GM19395 (cell line): ENCODE results near the gene RIPOR1.

ENCODE experiments used
- ATAC-seq: cut with Tn5 transposase; IDR thresholded peaks from one replicate; pipeline ENCODE4 v1.9.1; 2021; ENCODE audit warnings: mild to moderate bottlenecking, moderate library complexity; ENCODE audit not compliant: unreplicated experiment

Gene RIPOR1

DNA sequence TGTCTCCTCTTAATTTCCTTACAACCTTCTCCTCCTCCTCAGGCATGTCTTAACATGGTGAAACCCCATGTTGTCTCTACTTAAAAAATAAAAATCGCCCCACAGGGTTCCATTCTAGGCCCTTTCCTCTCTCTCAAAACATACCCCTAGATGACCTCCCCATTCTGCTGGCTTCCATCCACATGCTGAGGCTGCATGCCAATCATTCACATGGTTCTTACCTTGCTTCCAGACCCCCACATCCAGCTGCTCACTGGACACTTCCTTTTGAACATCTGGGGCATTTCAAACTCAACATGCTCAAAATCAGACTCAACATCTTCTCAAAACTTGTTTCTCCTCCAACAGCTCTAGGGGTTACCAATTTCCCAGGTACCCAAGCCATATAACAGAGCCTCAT lies 21.3 kb downstream of the RIPOR1 start:
- no peak for ATAC-seq

GRCh38 chr16:67551091-67551490 lies 22.5 kb downstream of the RIPOR1 start:
- ATAC-seq: no peak

GRCh38 chr16:67551972-67552371 lies 23.3 kb downstream of the RIPOR1 start:
- ATAC-seq: no peak

DNA sequence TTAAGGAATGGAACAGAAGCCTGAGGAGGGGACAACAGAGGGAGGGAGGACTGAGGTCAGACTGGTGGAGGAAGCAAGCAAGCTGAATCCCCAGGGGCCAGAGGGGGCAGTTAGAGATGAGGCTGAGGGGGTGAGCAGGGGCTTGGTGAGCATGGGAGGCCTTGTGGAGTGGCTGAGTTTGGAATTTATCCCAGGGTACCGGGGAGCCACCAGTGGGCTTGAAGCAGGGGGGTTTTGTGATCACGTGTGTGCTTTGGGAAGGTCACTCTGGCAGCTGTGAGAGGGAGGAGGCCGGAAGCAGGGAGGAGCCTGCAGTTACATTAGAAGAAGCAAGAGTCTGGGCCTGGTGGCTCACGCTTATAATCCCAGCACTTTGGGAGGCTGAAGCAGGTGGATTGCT lies 23.8 kb downstream of the RIPOR1 start:
- ATAC-seq: no peak

DNA sequence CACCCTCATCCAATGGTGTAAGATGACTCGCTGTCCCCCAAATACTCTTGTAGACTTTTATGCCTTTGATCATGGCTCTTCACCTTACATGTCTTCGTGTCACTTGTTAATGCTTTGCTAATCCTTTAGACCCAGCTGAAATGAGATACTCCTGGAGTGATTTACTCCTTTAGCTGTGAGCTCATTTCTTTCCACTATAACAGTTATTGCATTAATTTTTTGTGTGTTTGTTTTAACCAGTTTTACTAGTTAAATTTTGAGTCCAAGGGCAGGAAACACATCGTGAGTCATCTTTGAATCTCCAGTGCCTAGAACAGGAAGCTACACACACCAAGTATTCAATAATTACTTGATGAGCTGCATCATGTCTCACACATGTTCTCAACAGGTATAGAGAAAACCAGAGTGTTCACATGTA lies 27.2 kb downstream of the RIPOR1 start:
- ATAC-seq: peak; percentile 46

- ATAC-seq: no peak
These were observed 30.2 kb downstream of the RIPOR1 start for GRCh38 chr16:67558859-67559258.

DNA sequence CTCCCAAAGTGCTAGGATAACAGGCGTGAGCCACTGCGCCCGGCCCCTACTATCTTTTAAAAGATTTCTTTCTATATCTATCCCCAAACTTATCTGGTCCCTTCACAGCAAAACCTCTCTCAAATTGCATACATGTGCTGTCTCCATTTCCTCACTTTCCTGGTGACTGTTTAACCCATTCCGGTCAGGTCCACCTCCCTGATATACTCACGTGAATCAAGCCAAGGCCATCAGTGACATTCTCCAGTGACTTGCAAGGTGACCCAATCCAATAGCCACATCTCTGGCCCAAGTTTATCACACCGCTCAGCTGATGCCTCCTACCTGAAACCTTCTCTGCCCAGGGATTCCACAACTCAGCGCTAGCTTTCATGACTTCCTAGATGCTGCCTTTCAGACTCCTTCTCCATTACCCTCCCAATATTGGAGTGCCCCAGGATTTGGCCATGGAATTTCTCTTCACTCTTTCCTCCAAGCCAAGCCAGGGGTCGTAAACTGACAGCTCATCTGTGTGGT lies 32.3 kb downstream of the RIPOR1 start:
- no peak for ATAC-seq

DNA sequence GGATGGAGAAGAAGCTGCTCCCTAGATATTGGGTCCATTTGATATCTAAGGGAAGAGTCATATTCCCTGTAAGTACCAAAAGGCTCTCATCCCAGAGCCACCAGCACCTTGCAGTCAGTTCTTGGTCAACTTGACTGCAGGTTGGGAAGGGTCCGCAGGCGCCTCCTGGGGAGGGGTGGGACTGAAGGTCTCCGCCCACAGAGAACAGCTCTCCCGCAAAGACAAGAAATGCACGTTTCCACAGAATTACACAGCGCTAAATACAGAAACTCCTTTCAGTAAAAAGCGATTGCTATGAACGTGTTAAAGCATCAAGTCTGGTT lies 32.8 kb downstream of the RIPOR1 start:
- ATAC-seq: no peak

GRCh38 chr16:67561824-67562525 lies 33.3 kb downstream of the RIPOR1 start:
- peak; percentile 81 for ATAC-seq

DNA sequence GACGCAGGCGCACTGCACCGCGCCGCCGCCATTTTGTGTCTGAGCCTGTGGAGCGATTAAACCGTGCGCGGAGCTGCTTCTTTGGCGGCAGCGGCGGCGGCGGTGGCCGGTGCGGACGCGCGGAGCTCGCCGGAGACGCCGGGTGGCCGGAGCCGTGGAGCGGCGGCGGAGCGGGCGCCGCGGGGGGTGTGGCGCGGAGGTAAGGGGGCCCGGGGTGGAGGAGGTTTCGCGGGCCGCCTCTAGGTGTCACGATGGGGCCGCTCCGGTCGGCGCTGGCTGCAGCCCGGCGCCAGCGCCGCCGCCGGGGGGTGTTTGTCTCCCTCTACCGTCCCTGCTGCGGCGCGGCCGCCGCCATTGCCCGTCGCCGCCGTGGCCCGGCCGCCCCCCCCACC lies 33.9 kb downstream of the RIPOR1 start, which contains the start of gene CTCF:
Gene CTCF (plus strand): TSS at position 1 of the 392 bp plus-strand sequence. CDS start 48,307 bp downstream, outside the sequence.
- peak; percentile 42 for ATAC-seq

GRCh38 chr16:67562918-67563707 lies 34.5 kb downstream of the RIPOR1 start:
- ATAC-seq: peak; percentile 6

DNA sequence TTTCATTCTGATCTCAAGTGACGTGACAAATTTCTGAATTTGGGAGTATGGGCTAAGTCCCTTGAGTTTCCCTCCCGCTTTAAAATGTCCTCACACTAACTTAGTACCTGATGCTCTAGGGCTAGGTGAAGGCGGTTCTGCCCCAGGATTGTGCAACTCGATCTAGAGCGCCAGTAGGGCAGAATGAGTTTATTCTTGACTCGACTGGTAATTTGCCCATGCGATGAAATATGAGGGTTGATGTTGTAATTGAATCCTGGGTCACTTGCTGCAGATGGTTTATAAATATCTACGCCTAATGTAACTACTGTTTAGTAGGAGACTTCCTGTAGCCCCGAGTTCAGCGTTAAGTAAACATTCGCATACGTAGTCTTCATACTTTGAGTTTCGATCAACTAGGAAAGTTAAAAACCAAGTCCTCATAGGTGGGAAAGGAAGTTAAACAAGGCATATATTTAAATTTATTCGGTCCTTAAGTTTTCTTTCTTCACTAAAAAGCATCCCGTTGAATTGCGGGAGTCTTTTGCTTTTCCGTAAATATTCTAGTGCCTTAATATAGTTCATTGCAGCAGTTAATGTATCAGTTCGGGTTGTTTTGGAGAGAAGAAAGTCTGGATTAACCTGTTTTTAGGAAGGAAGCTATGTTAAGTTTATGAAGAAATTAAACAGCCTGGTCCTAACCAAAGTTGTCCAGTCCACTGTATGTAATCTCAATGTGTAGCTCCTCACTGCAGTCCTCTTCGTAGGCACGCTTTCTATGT lies 35.3 kb downstream of the RIPOR1 start:
- no peak for ATAC-seq

DNA sequence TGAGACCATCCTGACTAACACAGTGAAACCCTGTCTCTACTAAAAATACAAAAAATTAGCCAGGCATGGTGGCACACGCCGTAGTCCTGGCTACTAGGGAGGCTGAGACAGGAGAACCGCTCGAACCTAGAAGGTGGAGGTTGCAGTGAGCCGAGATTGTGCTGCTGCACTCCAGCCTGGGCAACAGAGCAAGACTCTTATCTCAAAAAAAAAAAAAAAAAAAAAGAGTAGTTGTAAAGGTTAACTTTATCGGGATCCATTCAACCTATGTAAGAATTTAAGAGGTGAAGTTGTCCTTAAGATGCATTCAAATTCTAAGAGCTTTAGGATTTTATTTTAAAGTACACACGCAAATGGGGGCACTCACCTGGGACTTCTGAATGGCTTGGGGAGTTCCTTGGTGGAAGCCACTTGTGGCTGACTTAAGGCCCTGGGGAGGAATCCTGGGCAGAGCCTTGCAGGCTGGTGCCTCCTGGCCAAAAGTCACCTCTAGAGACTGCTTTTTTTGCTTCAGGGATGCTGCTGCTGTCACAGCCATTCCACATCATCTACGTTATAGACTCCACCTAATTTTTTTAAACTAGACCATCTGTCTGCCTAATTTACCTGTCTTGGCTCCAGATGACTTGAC lies 37.0 kb downstream of the RIPOR1 start:
- ATAC-seq: no peak

DNA sequence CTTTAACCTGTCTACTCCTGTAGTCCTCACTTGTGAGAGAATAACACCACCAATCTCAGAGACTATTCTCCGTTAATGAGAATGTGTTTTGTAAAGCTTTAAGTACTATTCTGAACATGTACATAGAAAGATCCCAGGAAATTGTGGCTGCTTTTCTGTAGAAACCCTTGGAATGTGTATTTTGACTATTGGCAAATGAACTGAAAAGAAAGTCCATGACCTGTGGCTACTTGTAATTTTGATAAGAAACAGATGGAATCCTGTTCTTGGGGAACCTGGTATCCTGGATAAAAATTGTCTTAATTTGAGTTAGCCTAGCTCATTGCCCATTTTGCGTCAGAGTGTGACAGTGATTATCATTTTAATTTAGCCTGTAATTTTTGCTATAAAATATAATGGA lies 42.8 kb downstream of the RIPOR1 start:
- ATAC-seq: no peak

DNA sequence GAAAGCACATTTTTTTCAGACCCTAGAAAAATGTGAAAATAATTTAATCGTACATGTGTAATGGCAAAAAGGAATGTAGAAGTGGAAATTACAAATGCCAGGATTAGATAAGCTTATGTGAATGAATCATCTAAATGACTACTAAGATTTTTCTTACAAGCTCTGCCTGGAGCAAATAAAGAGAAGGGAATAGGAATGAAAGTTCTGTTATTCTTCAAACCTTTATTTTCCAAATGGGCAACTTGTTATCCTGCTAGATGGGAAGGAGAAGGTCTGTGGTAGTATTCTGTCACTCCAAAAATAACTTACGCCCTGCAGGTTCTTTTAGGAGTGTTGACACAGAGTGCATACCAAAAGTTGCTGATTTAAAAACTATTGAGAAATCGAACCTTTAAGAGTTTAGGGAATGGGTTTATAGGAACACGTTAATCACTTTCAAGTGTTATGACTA lies 43.4 kb downstream of the RIPOR1 start:
- no peak for ATAC-seq

DNA sequence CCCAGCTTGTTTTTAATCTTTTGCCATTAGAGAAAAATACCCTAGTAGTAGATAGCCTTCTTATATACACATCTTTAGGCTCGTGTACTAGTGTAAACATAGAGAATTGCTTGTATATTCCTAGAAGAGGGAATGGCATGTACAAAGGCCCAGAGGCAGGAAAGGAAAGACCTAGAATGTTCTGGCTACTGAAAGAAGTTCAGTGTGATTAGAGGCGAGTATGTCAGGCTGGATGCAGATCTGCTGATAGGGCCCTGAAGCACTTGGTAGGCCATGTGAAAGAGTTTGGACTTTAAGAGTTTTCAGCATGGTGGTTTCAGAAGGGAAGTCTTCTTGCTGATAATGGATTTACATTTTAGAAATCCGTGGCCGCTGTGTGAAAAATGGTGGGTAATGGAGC lies 51.1 kb downstream of the RIPOR1 start:
- ATAC-seq: no peak

DNA sequence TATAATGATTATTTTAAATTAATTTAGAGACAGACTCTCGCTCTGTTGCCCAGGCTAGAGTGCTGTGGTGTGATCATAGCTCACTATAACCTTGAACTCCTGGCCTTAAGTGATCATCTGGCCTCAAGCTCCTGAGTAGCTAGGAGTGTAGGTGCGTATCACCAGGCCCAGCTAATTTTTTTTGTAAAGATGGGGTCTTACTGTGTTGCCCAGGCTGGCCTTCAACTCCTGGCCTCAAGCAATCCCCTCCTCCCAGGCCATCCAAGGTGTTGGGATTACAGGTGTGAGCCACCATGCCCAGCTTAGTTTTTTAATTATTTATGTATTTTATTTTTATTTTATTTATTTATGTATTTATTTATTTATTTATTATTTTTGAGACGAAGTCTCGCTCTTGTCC lies 51.6 kb downstream of the RIPOR1 start:
- no peak for ATAC-seq

- no peak for ATAC-seq
These were observed 64.7 kb downstream of the RIPOR1 start for GRCh38 chr16:67593288-67593687.

- ATAC-seq: no peak
These were observed 65.1 kb downstream of the RIPOR1 start for GRCh38 chr16:67593701-67594100.

DNA sequence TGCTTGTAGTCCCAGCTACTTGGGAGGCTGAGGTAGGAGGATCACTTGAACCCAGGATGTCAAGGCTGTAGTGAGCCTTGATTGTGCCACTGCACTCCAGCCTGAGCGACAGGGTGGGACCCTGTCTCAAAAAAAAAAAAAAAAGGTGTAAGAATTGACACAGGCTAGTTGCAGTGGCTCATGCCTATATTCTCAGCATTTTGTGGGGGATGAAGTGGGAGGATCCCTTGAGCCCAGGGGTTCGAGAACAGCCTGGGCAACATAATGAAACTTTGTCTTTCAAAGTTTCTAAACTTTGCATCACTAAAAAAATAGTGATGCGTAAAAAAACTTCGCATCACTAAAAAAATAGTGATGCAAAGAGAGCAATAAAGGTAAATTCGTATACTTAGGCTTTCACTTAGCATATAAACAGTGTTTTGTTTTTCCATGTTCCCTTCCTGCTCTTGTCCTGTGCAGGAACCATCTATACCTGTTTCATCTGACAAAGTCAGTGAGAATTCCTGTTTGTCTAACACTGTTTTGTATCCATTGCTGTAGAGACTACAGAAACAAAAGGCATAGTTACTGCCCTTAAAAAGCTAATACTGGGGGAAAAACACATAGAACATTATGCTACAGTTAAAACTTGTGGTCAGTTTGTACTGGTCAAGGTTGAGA lies 65.8 kb downstream of the RIPOR1 start:
- ATAC-seq: no peak
